DMS53 treated with DMSO at 0.1 percent for 48 hours (cell line): Measurements from ENCODE around the gene NDUFB2.
"Not testable (repeated sequence)": the region's sequence is repeated elsewhere in the genome, so short reads cannot be mapped to it uniquely, and the experiment has no call there.

Source experiments
- DNase-seq: peaks from one replicate; lab custom pipeline; 2025; ENCODE audit not compliant: unreplicated experiment; lab: John Stamatoyannopoulos, UW

Gene NDUFB2

GRCh38 chr7:140689199-140690152, 7.0 kb upstream of the NDUFB2 start:
- DNase-seq, result no peak

GRCh38 chr7:140691376-140692045, 5.0 kb upstream of the NDUFB2 start:
- no peak for DNase-seq

- DNase-seq, result not testable (repeated sequence)
Observed at GRCh38 chr7:140693849-140694248, 2.7 kb upstream of the NDUFB2 start.

- DNase-seq, result no peak
Observed at GRCh38 chr7:140694592-140694991, 1.9 kb upstream of the NDUFB2 start.

GRCh38 chr7:140695381-140695780, 1.1 kb upstream of the NDUFB2 start:
- DNase-seq, result no peak

GRCh38 chr7:140696024-140696679, 356 bp upstream of the NDUFB2 start:
- DNase-seq, result peak; percentile 91

GRCh38 chr7:140697447-140698143, 1.1 kb downstream of the NDUFB2 start:
- no peak for DNase-seq

- no peak for DNase-seq
Observed at GRCh38 chr7:140698477-140698876, 2.0 kb downstream of the NDUFB2 start.

GRCh38 chr7:140702774-140703173, 6.3 kb downstream of the NDUFB2 start:
- DNase-seq, result no peak

- DNase-seq, result no peak
Observed at GRCh38 chr7:140704205-140704604, 7.7 kb downstream of the NDUFB2 start.

GRCh38 chr7:140707132-140707531, 10.6 kb downstream of the NDUFB2 start:
- no peak for DNase-seq

GRCh38 chr7:140708764-140709163, 12.3 kb downstream of the NDUFB2 start:
- not testable (repeated sequence) for DNase-seq

GRCh38 chr7:140712392-140712791, 15.9 kb downstream of the NDUFB2 start:
- DNase-seq, result not testable (repeated sequence)

GRCh38 chr7:140714331-140715040, 18.0 kb downstream of the NDUFB2 start:
- no peak for DNase-seq

GRCh38 chr7:140719721-140720120, 23.2 kb downstream of the NDUFB2 start:
- peak; percentile 75 for DNase-seq

- no peak for DNase-seq
Observed at GRCh38 chr7:140722254-140722653, 25.7 kb downstream of the NDUFB2 start.

GRCh38 chr7:140723006-140723405, 26.5 kb downstream of the NDUFB2 start:
- DNase-seq, result no peak

- DNase-seq, result no peak
Observed at GRCh38 chr7:140723574-140723973, 27.1 kb downstream of the NDUFB2 start.

- DNase-seq, result no peak
Observed at GRCh38 chr7:140724706-140725105, 28.2 kb downstream of the NDUFB2 start.

GRCh38 chr7:140726281-140726680, 29.8 kb downstream of the NDUFB2 start:
- DNase-seq, result peak; percentile 40
